ENCODE data around the gene MYLK. TPM values are rescaled to one million over a fixed set of nuclear protein-coding genes. Genes with fewer than 3 reads are reported as not detected.

The MYLK gene
- total and polyA plus RNA-seq, 2 of the 4 experiments (the other 2 are of a cell fraction): 299 to 484 TPM

- Histone ChIP-seq H2AFZ (replicated peaks; ENCODE audit: low read length, poor library complexity) (no peak overlapping the region), H3K18ac (ENCODE audit: low read depth, low read length) (no peak overlapping the region), H3K4me1 (ENCODE audit: control insufficient read depth, insufficient read depth, low read length) (peaks cover 5% of the 10 kb centered on the region; the same call in 1 of the 2 replicates), H2BK5ac (ENCODE audit: low read depth, low read length, poor library complexity, severe bottlenecking) (peak overlapping the region; percentile 78), H3K4ac (ENCODE audit: low read depth, low read length) (peak overlapping the region; percentile 18; the same call in 1 of the 2 replicates), H4K5ac (ENCODE audit: low read depth, low read length) (no peak overlapping the region), H4K20me1 (ENCODE audit: insufficient read depth, low read length) (peaks cover 9% of the 10 kb centered on the region; the same call in 1 of the 2 replicates), H4K8ac (ENCODE audit: low read depth in 2 of 2, low read length in 2 of 2) (peak overlapping the region in 1 of 2 experiments; percentile 61; a peak in 2 of 4 replicates), H3K14ac (replicated peaks; ENCODE audit: low read depth, low read length) (peak overlapping the region; percentile 7), H2BK20ac (ENCODE audit: low read depth, low read length) (0 out of 2 replicates have a peak overlapping the region, but pooled peaks have one; percentile 11), H3K79me1 (ENCODE audit: low read depth in 1 of 2, low read length in 2 of 2) (peaks cover 20 to 51% of the 10 kb centered on the region in 2 experiments), H3K27me3 (ENCODE audit: control insufficient read depth, insufficient read depth, low read length) (no peaks in the 10 kb centered on the region), H3K36me3 (ENCODE audit: control insufficient read depth, insufficient read depth, low read length) (peaks cover 17% of the 10 kb centered on the region), H3K9ac (ENCODE audit: low read depth, low read length) (no peak overlapping the region), H2AK5ac (ENCODE audit: low read depth, low read length) (no peak overlapping the region), H3K27ac (ENCODE audit: insufficient read depth, low read length) (no peak overlapping the region), H2BK15ac (ENCODE audit: low read depth, low read length) (no peak overlapping the region), H2AK9ac (replicated peaks; ENCODE audit: low read depth, low read length, poor library complexity) (no peak overlapping the region), H3K9me1 (ENCODE audit: insufficient read depth, low read length) (peaks cover 6% of the 10 kb centered on the region; the same call in 1 of the 2 replicates), H3K4me2 (ENCODE audit: low read depth, low read length) (no peak overlapping the region), H3K23ac (ENCODE audit: low read depth, low read length) (no peak overlapping the region), H3K56ac (ENCODE audit: extremely low read depth, insufficient read depth, low read length) (no peak overlapping the region), H4K91ac (ENCODE audit: insufficient read depth, low read depth, low read length) (peak overlapping the region; percentile 32; the same call in 1 of the 2 replicates), H3K4me3 (ENCODE audit: insufficient read depth, low read depth, low read length) (no peak overlapping the region), H2BK120ac (ENCODE audit: low read depth, low read length) (peak overlapping the region; percentile 71; the same call in 1 of the 2 replicates), H3K9me3 (ENCODE audit: control insufficient read depth, insufficient read depth, low read length) (peaks cover 20% of the 10 kb centered on the region)
- no CpG with 5 or more reads among the region's 2 CpGs for WGBS, 2 experiments (ENCODE audit: extremely low coverage in 2 of 2, insufficient read length in 1 of 2)
- no peak for DNase-seq
- BruUV-seq (replicated peaks): no TSS peak
- CTCF ChIA-PET: no interaction called here
- dilution Hi-C loops (cut with HindIII; ENCODE audit: low sequenced_read_pairs, unreplicated experiment) (no loop called here), in situ Hi-C loops (cut with MboI; ENCODE audit: low sequenced_read_pairs) (no loop called here), intact Hi-C loops (cut with micrococcal nuclease) (no loop called here)
- POLR2A ChIA-PET (ENCODE audit: unreplicated experiment): no interaction called here
- TF ChIP-seq CHD1 (IDR thresholded peaks at IDR 0.05; ENCODE audit: low read depth, low read length): no peak
- TF ChIP-seq CEBPB (IDR thresholded peaks at IDR 0.05; ENCODE audit: low read depth, low read length): no peak
- TF ChIP-seq ELK1 (IDR thresholded peaks at IDR 0.05; ENCODE audit: borderline replicate concordance, low read depth, low read length): no peak
- no peak for TF ChIP-seq BHLHE40 (IDR thresholded peaks at IDR 0.05; ENCODE audit: low read depth, low read length)
- TF ChIP-seq FOS (IDR thresholded peaks at IDR 0.05; ENCODE audit: low read depth, low read length): no peak
- no peak for TF ChIP-seq RCOR1 (IDR thresholded peaks at IDR 0.05; ENCODE audit: insufficient replicate concordance, low read length)
- TF ChIP-seq RAD21 (IDR thresholded peaks at IDR 0.05; ENCODE audit: low read length): no peak
- TF ChIP-seq MAFK (IDR thresholded peaks at IDR 0.05; ENCODE audit: low read depth, low read length): no peak
- TF ChIP-seq USF2 (IDR thresholded peaks at IDR 0.05; ENCODE audit: low read depth, low read length): no peak
- no peak for TF ChIP-seq SMC3 (IDR thresholded peaks at IDR 0.05; ENCODE audit: low read depth, low read length)
- no peak for TF ChIP-seq NFE2L2 (IDR thresholded peaks at IDR 0.05; ENCODE audit: low read depth, low read length)
- TF ChIP-seq CTCF (conservative IDR thresholded peaks at IDR 0.05; ENCODE audit: low read depth, low read length): no peak
- TF ChIP-seq RFX5 (IDR thresholded peaks at IDR 0.05; ENCODE audit: low read depth, low read length): no peak
- no peak for TF ChIP-seq MXI1 (IDR thresholded peaks at IDR 0.05; ENCODE audit: borderline replicate concordance, low read depth, low read length)
- no peak for TF ChIP-seq POLR2A (IDR thresholded peaks at IDR 0.05; ENCODE audit: low read depth, low read length)
- TF ChIP-seq MAZ (IDR thresholded peaks at IDR 0.05; ENCODE audit: borderline replicate concordance, low read depth, low read length): no peak
- no peak for ATAC-seq (ENCODE audit: low read depth)
Observed at GRCh38 chr3:123840961-123841360, 43.2 kb downstream of the MYLK start.

Data from IMR-90 (cell line).